ENCODE measurements around the gene ROBO1. TPM values are rescaled to one million over a fixed set of nuclear protein-coding genes. Genes with fewer than 3 reads are reported as not detected.

The ROBO1 gene
- total RNA-seq, 6 experiments from 2014 or later, result 1.1 to 7.2 (median 4.3) TPM

DNA sequence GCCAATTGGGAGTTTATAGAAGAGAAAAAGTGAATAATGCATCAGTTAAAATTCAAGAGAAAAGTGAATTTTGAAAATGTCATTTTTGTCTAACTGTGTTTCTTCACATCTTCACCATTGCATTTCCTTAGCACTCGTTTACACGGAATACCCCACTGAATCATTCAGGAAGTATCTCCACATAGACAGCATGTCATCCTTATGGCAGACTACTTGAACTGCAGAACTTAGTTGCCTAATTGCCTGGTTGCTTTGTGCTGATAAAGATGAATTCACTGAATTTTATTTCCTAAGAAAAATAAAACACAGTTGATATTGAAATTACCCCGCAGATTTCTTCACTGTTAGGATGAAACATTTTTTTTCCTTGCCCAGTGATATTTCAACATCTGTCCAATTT lies 627.1 kb downstream of the ROBO1 start:
- WGBS (ENCODE audit: insufficient coverage, low coverage, low lambda C conversion rate, missing lambda C conversion rate), result 62% methylated on average over 3 of the region's 3 CpGs

DNA sequence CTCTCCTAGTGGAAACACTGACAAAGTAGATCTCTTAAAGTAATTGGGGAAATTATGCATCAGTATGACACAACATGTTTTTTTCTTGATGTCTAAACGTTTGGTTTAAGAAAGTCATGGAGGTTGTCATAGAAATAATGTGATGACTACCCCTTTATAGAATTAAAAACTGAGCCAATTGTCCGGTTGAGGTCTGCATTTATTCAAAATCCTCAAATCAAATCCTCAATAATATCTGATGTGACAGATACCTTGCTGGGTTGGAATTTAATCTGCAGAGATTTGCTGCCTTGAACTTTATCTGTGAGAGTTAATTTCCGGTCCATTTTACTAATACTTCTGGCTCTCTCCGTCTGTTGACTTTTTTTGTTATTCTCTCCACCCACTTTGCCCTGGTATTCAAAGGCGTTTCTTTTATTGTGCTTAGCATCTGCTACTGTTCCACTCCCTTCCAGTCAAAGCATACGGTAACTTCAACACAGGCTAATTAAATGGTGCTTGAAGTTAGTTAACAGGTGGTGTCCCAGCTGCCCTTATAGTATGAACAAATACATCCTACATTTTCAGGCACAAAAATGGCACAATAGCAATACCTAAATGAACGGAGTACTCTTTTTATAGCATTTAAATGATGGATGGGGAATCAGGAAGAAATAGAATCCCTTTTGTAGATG lies 628.3 kb downstream of the ROBO1 start:
- intact Hi-C loops (cut with DNase I), result no loop called here
- no peak overlapping the region for H3K27ac ChIP-seq
- H3K27me3 ChIP-seq, result no peaks in the 10 kb centered on the region
- H3K4me3 ChIP-seq, result no peak overlapping the region
- ATAC-seq (no peak), DNase-seq (no peak)
- H3K36me3 ChIP-seq, result no peaks in the 10 kb centered on the region
- no peaks in the 10 kb centered on the region for H3K9me3 ChIP-seq
- H3K4me1 ChIP-seq, result no peaks in the 10 kb centered on the region
- 46% methylated on average over 7 of the region's 7 CpGs for WGBS (ENCODE audit: insufficient coverage, low coverage, low lambda C conversion rate, missing lambda C conversion rate)
- no peak for TF ChIP-seq POLR2A (IDR thresholded peaks at IDR 0.05)
- no peak for TF ChIP-seq CTCF (IDR thresholded peaks at IDR 0.05)

More for the DNA sequence above, 627.1 kb downstream of the ROBO1 start:
- Histone ChIP-seq H3K36me3 (no peaks in the 10 kb centered on the region), H3K27me3 (no peaks in the 10 kb centered on the region), H3K9me3 (no peaks in the 10 kb centered on the region), H3K27ac (no peak overlapping the region), H3K4me1 (no peaks in the 10 kb centered on the region), H3K4me3 (no peak overlapping the region)
- intact Hi-C loops (cut with DNase I), result no loop called here
- DNase-seq (no peak), ATAC-seq (no peak)
- TF ChIP-seq CTCF (IDR thresholded peaks at IDR 0.05), result no peak
- TF ChIP-seq POLR2A (IDR thresholded peaks at IDR 0.05), result no peak

- intact Hi-C loops (cut with DNase I), result no loop called here
- DNase-seq, result no peak
- ATAC-seq, result no peak
- H3K9me3 ChIP-seq, result no peaks in the 10 kb centered on the region
- TF ChIP-seq CTCF (IDR thresholded peaks at IDR 0.05), result no peak
- TF ChIP-seq POLR2A (IDR thresholded peaks at IDR 0.05), result no peak
- H3K36me3 ChIP-seq, result no peaks in the 10 kb centered on the region
- no peaks in the 10 kb centered on the region for H3K27me3 ChIP-seq
- no peak overlapping the region for H3K27ac ChIP-seq
- 37% methylated on average over 13 of the region's 16 CpGs for WGBS (ENCODE audit: insufficient coverage, low coverage, low lambda C conversion rate, missing lambda C conversion rate)
- H3K4me3 ChIP-seq, result no peak overlapping the region
- no peaks in the 10 kb centered on the region for H3K4me1 ChIP-seq
Measured at GRCh38 chr3:79125313-79125984, 642.3 kb downstream of the ROBO1 start.

DNA sequence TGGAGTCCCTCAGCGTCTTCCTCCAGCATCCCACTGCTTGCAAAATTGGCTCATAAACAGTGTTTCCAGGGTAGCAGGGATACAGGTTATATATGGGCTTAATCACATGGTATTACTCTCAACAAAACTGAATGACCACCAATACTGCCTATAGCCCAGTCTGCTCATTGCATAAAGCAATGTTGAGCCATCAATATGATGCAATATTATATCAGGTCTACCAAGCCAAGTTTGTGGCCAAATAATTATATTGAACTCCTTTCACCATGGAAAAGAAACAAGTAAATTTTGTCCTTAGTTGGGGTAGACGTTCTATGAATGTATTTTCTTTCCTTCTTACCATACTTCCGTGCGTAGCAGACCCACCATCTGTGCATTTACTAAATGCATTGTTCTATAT lies 652.3 kb downstream of the ROBO1 start:
- DNase-seq (no peak), ATAC-seq (no peak)
- Histone ChIP-seq H3K4me3 (no peak overlapping the region), H3K27me3 (no peaks in the 10 kb centered on the region), H3K4me1 (no peaks in the 10 kb centered on the region), H3K27ac (no peak overlapping the region), H3K9me3 (no peaks in the 10 kb centered on the region), H3K36me3 (no peaks in the 10 kb centered on the region)
- intact Hi-C loops (cut with DNase I), result no loop called here
- TF ChIP-seq CTCF (IDR thresholded peaks at IDR 0.05) (no peak), POLR2A (IDR thresholded peaks at IDR 0.05) (no peak)
- whole genome bisulfite sequencing (ENCODE audit: insufficient coverage, low coverage, low lambda C conversion rate, missing lambda C conversion rate), result 67% methylated on average over 4 of the region's 4 CpGs

Measured in right lobe of liver (tissue), 6 donors.